PC-3 (cell line): Measurements from ENCODE around the gene ADD1.

Source experiments
- CTCF ChIP-seq: fragments of 300-600 bp; sonication (generic); conservative IDR thresholded peaks from 2 replicates; pipeline ENCODE4 v1.5.1; 2017; ENCODE audit warnings: antibody characterized with exemption, low read depth, mild to moderate bottlenecking, low read length
- EZH2 ChIP-seq: fragments of 300-600 bp; sonication (generic); IDR thresholded peaks from one replicate; pipeline ENCODE4 v1.6.1; 2017; ENCODE audit warnings: antibody characterized with exemption, mild to moderate bottlenecking, low read length; ENCODE audit not compliant: unreplicated experiment

DNA sequence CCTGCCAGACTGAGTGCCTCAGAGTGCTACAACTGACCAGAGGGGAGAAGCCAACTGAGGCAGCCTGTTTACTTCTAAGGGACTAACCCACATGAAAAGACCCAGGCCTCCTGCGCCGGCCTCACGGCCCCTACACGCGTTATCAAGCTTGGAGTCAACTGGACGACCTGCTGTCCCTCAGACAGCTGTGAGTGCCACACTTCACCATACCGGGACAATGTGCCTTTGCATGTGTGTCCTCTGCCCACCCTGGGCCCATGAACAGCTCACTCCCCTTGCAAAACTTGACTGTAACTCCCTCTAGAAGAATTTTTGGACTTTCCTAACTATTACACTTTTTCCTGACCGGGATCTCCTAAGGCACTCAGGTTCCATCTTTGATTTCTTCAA lies 117.8 kb downstream of the ADD1 start:
- TF ChIP-seq CTCF: no peak
- TF ChIP-seq EZH2: no peak
